GM23248 (cell line): ENCODE data around the gene KDELR1. TPM values are rescaled to one million over a fixed set of nuclear protein-coding genes. Genes with fewer than 3 reads are reported as not detected.
"Not testable (repeated sequence)": the region's sequence is repeated elsewhere in the genome, so short reads cannot be mapped to it uniquely, and the experiment has no call there.

Source experiments
- DNase-seq: peaks from one replicate; pipeline ENCODE4 v3.0.0-alpha.2; 2015
- H2AFZ ChIP-seq: fragments of 200-600 bp; sonication (generic); 2 replicates; pipeline ENCODE4 v1.6.1; 2016; ENCODE audit warnings: antibody characterized with exemption
- H3F3A ChIP-seq: fragments of 200-600 bp; sonication (generic); 2 replicates; pipeline ENCODE4 v1.6.1; 2016; ENCODE audit warnings: mild to moderate bottlenecking, antibody characterized with exemption, mixed run types; ENCODE audit not compliant: insufficient read depth
- H3K27ac ChIP-seq: fragments of 200-600 bp; sonication (generic); 2 replicates; pipeline ENCODE4 v1.5.1; 2016; ENCODE audit warnings: mild to moderate bottlenecking
- H3K27me3 ChIP-seq: fragments of 200-600 bp; sonication (generic); replicated peaks from 2 replicates; pipeline ENCODE4 v1.6.1; 2016; ENCODE audit warnings: mild to moderate bottlenecking; ENCODE audit not compliant: insufficient read depth
- H3K36me3 ChIP-seq: fragments of 200-600 bp; sonication (generic); 2 replicates; pipeline ENCODE4 v1.6.1; 2016; ENCODE audit warnings: low read depth, mild to moderate bottlenecking
- H3K4me1 ChIP-seq: fragments of 200-600 bp; sonication (generic); 2 replicates; pipeline ENCODE4 v1.6.1; 2016; ENCODE audit warnings: mild to moderate bottlenecking; ENCODE audit not compliant: insufficient read depth
- H3K4me2 ChIP-seq: fragments of 200-600 bp; sonication (generic); one replicate; pipeline ENCODE4 v1.6.1; 2016; ENCODE audit warnings: mild to moderate bottlenecking; ENCODE audit not compliant: unreplicated experiment
- H3K4me3 ChIP-seq: fragments of 200-600 bp; sonication (generic); 2 replicates; pipeline ENCODE4 v1.5.1; 2016; ENCODE audit warnings: mild to moderate bottlenecking
- H3K79me2 ChIP-seq: fragments of 200-600 bp; sonication (generic); 2 replicates; pipeline ENCODE4 v1.6.1; 2016; ENCODE audit warnings: mild to moderate bottlenecking; ENCODE audit not compliant: insufficient read depth
- H3K9ac ChIP-seq: fragments of 200-600 bp; sonication (generic); 2 replicates; pipeline ENCODE4 v1.6.1; 2016; ENCODE audit warnings: mild to moderate bottlenecking
- H3K9me2 ChIP-seq: fragments of 200-600 bp; sonication (generic); 2 replicates; pipeline ENCODE4 v1.6.1; 2016; ENCODE audit warnings: mixed run types, mild to moderate bottlenecking, moderate library complexity; ENCODE audit not compliant: insufficient read depth
- H3K9me3 ChIP-seq: fragments of 200-600 bp; sonication (generic); one replicate; pipeline ENCODE4 v1.6.1; 2017; ENCODE audit warnings: low read depth
- H4K20me1 ChIP-seq: fragments of 200-600 bp; sonication (generic); 2 replicates; pipeline ENCODE4 v1.6.0; 2016; ENCODE audit not compliant: insufficient read depth
- EZH2 ChIP-seq: fragments of 200-600 bp; sonication (generic); IDR thresholded peaks from 2 replicates; pipeline ENCODE4 v1.6.1; 2018; ENCODE audit warnings: antibody characterized with exemption, mild to moderate bottlenecking; ENCODE audit not compliant: insufficient read depth, poor library complexity, severe bottlenecking
- EZH2phosphoT487 ChIP-seq: fragments of 200-600 bp; sonication (generic); IDR thresholded peaks from 2 replicates; pipeline ENCODE4 v1.6.1; 2018; ENCODE audit warnings: antibody characterized with exemption, moderate library complexity, mild to moderate bottlenecking, low read depth; ENCODE audit not compliant: insufficient read depth
- WGBS, 2 experiments: methylation state at CpG; one replicate each; pipeline ENCODE4 v1.1.6; 2015 to 2017; ENCODE audit warnings: low lambda C conversion rate in 2 of 2, low coverage in 1 of 2; ENCODE audit errors: missing lambda C conversion rate in 2 of 2; 5-methylcytosine and 5-hydroxymethylcytosine counted together
- in situ Hi-C: fragments of 300-500 bp; cut with MboI; formaldehyde crosslinking; loops from 2 replicates; pipeline ENCODE4 v1.15.0; 2020
- polyA plus RNA-seq: library from polyadenylated mRNA; unstranded; fragments of >200 nt; fragmentation: Nextera tagmentation; extraction: Ambion mirVana; gene quantifications from 2 replicates; pipeline ENCODE4 v1.2.1, GENCODE V29; 2016
- total RNA-seq: library from RNA; depleted of rRNA; stranded (reverse); fragments of >200 nt; shearing (Covaris generic); gene quantifications from 2 replicates; pipeline ENCODE4 v1.2.3, GENCODE V29; 2014

The KDELR1 gene
- total and polyA plus RNA-seq, 2 experiments from 2014 or later, result 170 to 231 TPM

DNA sequence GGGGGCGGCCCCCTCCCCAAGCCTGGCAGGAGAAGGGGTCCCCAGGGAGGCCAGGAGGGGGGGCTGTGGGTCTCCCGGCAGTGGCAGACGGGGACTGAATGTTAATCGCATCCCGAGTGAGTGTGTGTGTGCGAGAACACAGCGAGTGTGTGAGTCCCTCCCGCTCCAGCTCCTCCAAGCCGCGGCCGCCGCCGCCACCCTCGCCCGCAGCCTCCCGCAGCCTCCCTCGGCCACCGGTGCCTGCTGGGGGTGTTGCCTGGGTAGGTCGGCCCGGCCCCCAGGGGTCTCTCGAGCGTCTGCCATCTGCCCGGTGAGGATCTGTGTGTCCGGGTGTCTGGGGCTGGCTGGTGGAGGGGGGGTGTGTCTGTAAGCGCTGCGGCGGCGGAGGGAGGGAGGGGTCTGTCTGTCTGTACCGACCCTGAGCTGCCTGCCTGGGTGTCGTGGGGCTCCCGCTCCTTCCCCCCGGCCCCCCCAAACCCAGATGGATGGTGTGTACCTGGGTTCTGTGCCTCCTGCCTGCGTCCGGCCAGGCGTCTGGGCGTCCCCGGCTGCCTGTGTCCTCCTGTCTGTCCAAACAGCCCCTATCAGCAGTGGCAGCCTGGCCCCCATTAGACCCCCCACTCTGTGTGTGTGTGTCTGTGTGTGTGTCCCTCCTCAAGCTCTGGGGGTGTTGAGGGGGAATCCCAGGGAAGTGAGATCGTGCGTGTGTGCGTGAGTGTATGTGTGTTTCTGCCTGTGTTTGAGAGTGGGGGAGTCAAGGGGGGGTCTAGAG, 2.4 kb upstream of the KDELR1 start, which contains the start of gene GRIN2D:
Gene GRIN2D, plus strand, starts transcription at position 110 of the 772 bp plus-strand sequence. CDS start 4,725 bp downstream, outside the sequence.
- peaks cover 30% of the 10 kb centered on the region for H3K79me2 ChIP-seq
- H3K36me3 ChIP-seq, result no peaks in the 10 kb centered on the region
- H3K9ac ChIP-seq, result peak within 1 kb of the TSS; percentile 45; the same call in 1 of the 2 replicates
- WGBS, 2 experiments, result 2 to 6% methylated on average over 28 to 40 of the region's 40 CpGs
- peak within 1 kb of the TSS; percentile 76 for H3K4me2 ChIP-seq
- no peak within 1 kb of the TSS for H3K27ac ChIP-seq
- peak within 1 kb of the TSS; percentile 20; the same call in 1 of the 2 replicates for H2AFZ ChIP-seq
- peaks cover 11% of the 10 kb centered on the region for H3K4me1 ChIP-seq
- no peaks in the 10 kb centered on the region for H3K9me2 ChIP-seq
- in situ Hi-C loops, result no loop called here
- no peak for TF ChIP-seq EZH2phosphoT487
- peaks cover 3% of the 10 kb centered on the region; the same call in 1 of the 2 replicates for H3K27me3 ChIP-seq
- DNase-seq, result peak; percentile 68
- peak within 1 kb of the TSS; percentile 60 for H3K4me3 ChIP-seq
- no peaks in the 10 kb centered on the region for H4K20me1 ChIP-seq
- peaks cover 11% of the 10 kb centered on the region for H3F3A ChIP-seq
- no peaks in the 10 kb centered on the region for H3K9me3 ChIP-seq

DNA sequence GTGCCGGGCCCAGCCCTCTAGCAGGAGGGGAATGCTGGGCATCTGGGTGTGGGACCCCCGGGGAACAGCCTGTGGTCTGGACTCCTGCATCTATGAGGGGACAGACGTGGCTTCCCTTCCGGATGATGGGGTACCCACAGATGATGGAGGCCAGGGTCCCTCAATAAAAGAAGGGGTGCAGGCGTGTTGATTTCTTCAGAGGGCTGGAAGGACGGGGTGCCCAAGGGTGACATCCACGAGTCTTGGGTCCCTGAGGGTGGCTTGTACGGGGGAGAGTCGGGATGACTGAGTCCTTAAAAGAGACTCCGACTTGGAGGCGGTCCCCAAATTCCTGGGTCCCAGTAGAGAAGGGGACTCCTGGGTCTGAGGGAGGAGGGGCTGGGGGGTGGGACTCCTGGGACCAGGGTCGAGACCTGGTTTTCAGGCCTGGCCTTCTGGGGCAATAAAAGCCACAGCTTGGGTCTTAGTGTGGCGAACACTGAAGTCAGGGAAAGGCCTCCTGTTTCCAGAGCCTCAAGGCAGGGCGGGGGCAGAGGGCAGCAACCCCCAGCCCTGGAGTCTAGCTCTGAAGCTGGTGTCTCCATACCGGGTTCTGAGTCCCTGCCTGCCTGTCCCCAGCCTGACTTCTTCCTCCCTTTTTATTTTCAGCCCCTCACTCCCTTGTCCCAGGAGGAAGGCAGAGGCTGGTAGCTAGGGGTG, 1.7 kb upstream of the KDELR1 start:
- Histone ChIP-seq H4K20me1 (no peaks in the 10 kb centered on the region), H3K79me2 (peaks cover 38% of the 10 kb centered on the region), H3K9me2 (no peaks in the 10 kb centered on the region), H3K36me3 (peaks cover 7% of the 10 kb centered on the region), H3K4me2 (peak overlapping the region; percentile 76), H3K27ac (no peak overlapping the region), H2AFZ (peak overlapping the region; percentile 20; the same call in 1 of the 2 replicates), H3K4me3 (peak overlapping the region; percentile 60), H3K27me3 (peaks cover 3% of the 10 kb centered on the region; the same call in 1 of the 2 replicates), H3K4me1 (peaks cover 10% of the 10 kb centered on the region), H3F3A (peaks cover 10% of the 10 kb centered on the region), H3K9me3 (no peaks in the 10 kb centered on the region), H3K9ac (peak overlapping the region; percentile 45; the same call in 1 of the 2 replicates)
- DNase-seq, result no peak
- TF ChIP-seq EZH2 (no peak), EZH2phosphoT487 (no peak)
- in situ Hi-C loops, result no loop called here
- WGBS, 2 experiments, result 69% methylated on average over 14 to 15 of the region's 15 CpGs

DNA sequence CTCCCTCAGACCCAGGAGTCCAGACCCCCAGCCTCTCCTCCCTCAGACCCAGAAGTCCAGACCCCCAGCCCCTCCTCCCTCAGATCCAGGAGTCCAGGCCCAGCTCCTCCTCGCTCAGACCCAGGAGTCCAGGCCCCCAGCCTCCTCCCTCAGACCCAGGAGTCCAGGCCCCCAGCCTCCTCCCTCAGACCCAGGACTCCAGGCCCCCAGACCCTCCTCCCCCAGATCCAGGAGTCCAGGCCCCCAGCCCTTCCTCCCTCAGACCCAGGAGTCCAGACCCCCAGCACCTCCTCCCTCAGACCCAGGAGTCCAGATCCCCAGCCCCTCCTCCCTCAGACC, 624 bp upstream of the KDELR1 start:
- H3K9me3 ChIP-seq, in situ Hi-C loops, H3K27me3 ChIP-seq, H3K27ac ChIP-seq, H4K20me1 ChIP-seq, H3K4me3 ChIP-seq, H2AFZ ChIP-seq, H3K9me2 ChIP-seq, H3K9ac ChIP-seq, DNase-seq, H3K4me1 ChIP-seq, H3F3A ChIP-seq, H3K4me2 ChIP-seq: not testable (repeated sequence)
- H3K79me2 ChIP-seq, result peaks cover 48% of the 10 kb centered on the region
- 75% methylated on average over 1 of the region's 1 CpG; no CpG with 5 or more reads in 1 of the 2 experiments for WGBS, 2 experiments
- H3K36me3 ChIP-seq, result peaks cover 17% of the 10 kb centered on the region

DNA sequence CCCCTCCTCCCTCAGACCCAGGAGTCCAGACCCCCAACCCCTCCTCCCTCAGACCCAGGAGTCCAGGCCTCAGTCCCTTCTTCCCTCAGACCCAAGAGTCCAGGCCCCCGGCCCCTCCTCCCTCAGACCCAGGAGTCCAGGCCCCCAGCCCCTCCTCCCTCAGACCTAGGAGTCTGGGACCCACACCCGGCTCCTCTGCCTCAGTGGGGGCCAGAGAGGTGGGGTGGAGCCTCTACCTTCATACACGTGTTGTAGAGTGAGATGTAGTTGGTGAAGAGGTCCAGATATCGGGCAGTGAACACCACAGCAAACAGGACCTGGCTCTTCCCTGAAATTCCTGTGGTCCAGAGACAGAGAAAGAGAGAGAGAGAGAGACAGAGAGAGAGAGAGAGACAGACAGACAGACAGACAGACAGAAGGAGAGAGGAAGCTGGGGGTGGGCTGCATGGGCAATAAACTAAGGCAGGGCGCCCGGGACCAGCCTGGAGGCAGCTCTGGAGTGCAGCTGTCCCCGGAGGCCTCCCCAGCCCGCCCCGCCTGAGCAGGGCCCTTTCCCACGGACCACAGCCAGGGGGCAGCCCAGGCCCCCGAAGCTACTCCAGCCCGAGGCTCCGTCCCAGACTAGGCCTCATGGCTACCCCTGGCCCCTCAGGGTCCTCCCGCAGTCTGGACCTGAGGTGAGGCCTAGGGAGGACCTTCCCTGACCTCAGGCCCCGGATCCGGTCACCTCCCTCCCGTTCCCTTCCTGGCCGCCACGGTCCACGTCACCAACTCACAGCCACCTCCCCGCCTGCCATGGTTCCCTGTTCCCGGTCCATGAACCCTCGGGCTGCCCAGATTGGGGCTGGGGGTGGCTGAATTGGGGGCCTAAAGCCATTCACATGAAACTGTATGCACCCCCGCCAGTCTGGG, 907 bp downstream of the KDELR1 start:
- DNase-seq, result peak; percentile 84
- peaks cover 62% of the 10 kb centered on the region for H3K79me2 ChIP-seq
- H3K36me3 ChIP-seq, result peaks cover 29% of the 10 kb centered on the region
- 1 to 2% methylated on average over 21 of the region's 24 CpGs for WGBS, 2 experiments
- no peak for TF ChIP-seq EZH2
- TF ChIP-seq EZH2phosphoT487, result no peak
- peak overlapping the region; percentile 73 for H2AFZ ChIP-seq
- peaks cover 3% of the 10 kb centered on the region; the same call in 1 of the 2 replicates for H3K27me3 ChIP-seq
- in situ Hi-C loops, result no loop called here
- no peaks in the 10 kb centered on the region for H4K20me1 ChIP-seq
- peak overlapping the region; percentile 91 for H3K4me3 ChIP-seq
- peak overlapping the region; percentile 99 for H3K9ac ChIP-seq
- H3K9me2 ChIP-seq, result no peaks in the 10 kb centered on the region
- no peaks in the 10 kb centered on the region for H3K9me3 ChIP-seq
- no peaks in the 10 kb centered on the region; the same call in 1 of the 2 replicates for H3K4me1 ChIP-seq
- H3K4me2 ChIP-seq, result peak overlapping the region; percentile 83
- H3K27ac ChIP-seq, result peak overlapping the region; percentile 90
- H3F3A ChIP-seq, result peaks cover 6% of the 10 kb centered on the region; the same call in 1 of the 2 replicates
